A549 (cell line): ENCODE results near the gene PYGL. TPM values are rescaled to one million over a fixed set of nuclear protein-coding genes. Genes with fewer than 3 reads are reported as not detected.

Source experiments
- ATAC-seq, 2 experiments: fragments of 200-7000 bp in 1 of 2; fragments of >200 bp in 1 of 2; cut with Nextera tagmentation in 1 of 2; cut with Tn5 transposase in 1 of 2; 3 replicates each; pipeline versions ENCODE4 v1.8.0 to v1.9.1; 2018 to 2020; ENCODE audit warnings: mild to moderate bottlenecking in 1 of 2, moderate library complexity in 1 of 2
- CTCF ChIA-PET: fragments of 300-600 bp; sonication (Branson Sonifier 250); formaldehyde crosslinking; extraction: SDS; loops from one replicate; lab custom pipeline; 2021; ENCODE audit warnings: antibody characterized with exemption, inconsistent platforms; lab: Yijun Ruan, JAX
- POLR2A ChIA-PET: fragments of 350-600 bp; formaldehyde crosslinking; extraction: SDS; loops from one replicate; lab custom pipeline; 2021; ENCODE audit warnings: antibody characterized with exemption, inconsistent platforms; lab: Yijun Ruan, JAX
- DNase-seq, 2 experiments: peaks; one replicate each; pipeline versions ENCODE4 v3.0.0 to v3.0.0-alpha.2; 2011 to 2016; ENCODE audit warnings: low read depth in 1 of 2, low spot score in 1 of 2
- FAIRE-seq: peaks from 2 replicates; lab custom pipeline; 2011; peaks lifted over from hg19 to GRCh38; lab: Jason Lieb, UNC
- H3K27ac ChIP-seq, 2 experiments: fragments of >200 bp; sonication (Bioruptor Twin); formaldehyde crosslinking; 3 replicates each; pipeline ENCODE4 v1.5.1; 2016 to 2017
- H3K4me1 ChIP-seq: fragments of >200 bp; sonication (Bioruptor Twin); formaldehyde crosslinking; 3 replicates; pipeline ENCODE4 v1.6.1; 2016
- H3K4me2 ChIP-seq: fragments of >200 bp; sonication (Bioruptor Twin); formaldehyde crosslinking; 3 replicates; pipeline ENCODE4 v1.6.1; 2016
- H3K4me3 ChIP-seq: fragments of >200 bp; sonication (Bioruptor Twin); formaldehyde crosslinking; 3 replicates; pipeline ENCODE4 v1.5.1; 2016
- H3K9me3 ChIP-seq: fragments of >200 bp; sonication (Bioruptor Twin); formaldehyde crosslinking; 3 replicates; pipeline ENCODE4 v1.6.1; 2016
- FOSB ChIP-seq: fragments of 250-450 bp; sonication (Bioruptor Pico); IDR thresholded peaks from 2 replicates; pipeline ENCODE4 v1.5.0; 2020; ENCODE audit warnings: mild to moderate bottlenecking, moderate library complexity
- HOXA7 ChIP-seq: fragments of 250-450 bp; sonication (Bioruptor Pico); IDR thresholded peaks from 2 replicates; pipeline ENCODE4 v1.5.0; 2020; ENCODE audit warnings: mild to moderate bottlenecking, moderate library complexity
- HOXB5 ChIP-seq: fragments of 250-450 bp; sonication (Bioruptor Pico); IDR thresholded peaks from 2 replicates; pipeline ENCODE4 v1.5.0; 2020; ENCODE audit warnings: mild to moderate bottlenecking, moderate library complexity
- MAFK ChIP-seq: fragments of 450-650 bp; IDR thresholded peaks from 2 replicates; pipeline ENCODE4 v1.6.1; 2014; ENCODE audit not compliant: partially characterized antibody
- MAZ ChIP-seq: fragments of 150-350 bp; IDR thresholded peaks from 2 replicates; pipeline ENCODE4 v1.6.1; 2014; ENCODE audit warnings: antibody characterized with exemption, low read depth, low read length, borderline replicate concordance
- NR3C1 ChIP-seq: fragments of >200 bp; sonication (Bioruptor Twin); formaldehyde crosslinking; IDR thresholded peaks from 3 replicates; pipeline ENCODE4 v1.6.1; 2017
- POLR2A ChIP-seq: IDR thresholded peaks from 2 replicates; pipeline ENCODE4 v1.6.1; 2012; ENCODE audit warnings: mild to moderate bottlenecking, low read length
- RCOR1 ChIP-seq: fragments of 150-350 bp; IDR thresholded peaks from 2 replicates; pipeline ENCODE4 v1.6.1; 2014; ENCODE audit warnings: antibody characterized with exemption, low read length, low read depth
- RNF2 ChIP-seq: fragments of 200-600 bp; sonication (generic); IDR thresholded peaks from 2 replicates; pipeline ENCODE4 v1.6.1; 2016; ENCODE audit warnings: low read depth, mild to moderate bottlenecking, antibody characterized with exemption, moderate library complexity, borderline replicate concordance
- SMC3 ChIP-seq: fragments of >200 bp; sonication (Bioruptor Twin); formaldehyde crosslinking; IDR thresholded peaks from 3 replicates; pipeline ENCODE4 v1.6.1; 2018; ENCODE audit warnings: inconsistent platforms
- USF2 ChIP-seq: fragments of 450-650 bp; IDR thresholded peaks from 2 replicates; pipeline ENCODE4 v1.6.1; 2014; ENCODE audit warnings: antibody characterized with exemption
- ZC3H11A ChIP-seq: fragments of 450-650 bp; IDR thresholded peaks from 2 replicates; pipeline ENCODE4 v1.6.1; 2014; ENCODE audit warnings: antibody characterized with exemption, mild to moderate bottlenecking
- ZSCAN20 ChIP-seq: fragments of 250-450 bp; sonication (Bioruptor Pico); IDR thresholded peaks from 2 replicates; pipeline ENCODE4 v1.8.0; 2022; ENCODE audit warnings: mild to moderate bottlenecking, moderate library complexity
- WGBS: methylation state at CpG from one replicate; pipeline ENCODE4 v1.1.6; 2017; ENCODE audit errors: missing lambda C conversion rate; 5-methylcytosine and 5-hydroxymethylcytosine counted together
- polyA plus RNA-seq, 4 experiments: library from polyadenylated mRNA; depleted of rRNA in 3 of 4; stranded (reverse); fragments of >200 nt; fragmentation: RNase III in 1 of 4; extraction: RNeasy Plus Mini Kit Qiagen cat#74134 plus additional on column Dnase treatment in 1 of 4; gene quantifications; 2 replicates in 3 of 4; 3 replicates in 1 of 4; pipeline ENCODE4 v1.2.3, GENCODE V29; 2011 to 2017
- TF ChIP-seq, protein P1 (sequence below): fragments of 250-450 bp; sonication (Bioruptor Pico); IDR thresholded peaks from 2 replicates; pipeline ENCODE4 v1.5.0; 2021; ENCODE audit warnings: mild to moderate bottlenecking, moderate library complexity, borderline replicate concordance
- TF ChIP-seq, protein P2 (sequence below): fragments of >200 bp; sonication (Bioruptor Twin); formaldehyde crosslinking; IDR thresholded peaks from 3 replicates; pipeline ENCODE4 v1.5.1; 2016
- TF ChIP-seq, protein P3 (sequence below): IDR thresholded peaks from 2 replicates; pipeline ENCODE4 v1.6.1; 2012

Gene PYGL
- polyA plus RNA-seq, 2 of the 4 experiments (the other 2 are of a cell fraction) = 112 to 122 TPM

GRCh38 chr14:50871914-50872732, 72.2 kb downstream of the PYGL start, which contains the start of gene ABHD12B (continued):
- TF ChIP-seq, protein P1, sequence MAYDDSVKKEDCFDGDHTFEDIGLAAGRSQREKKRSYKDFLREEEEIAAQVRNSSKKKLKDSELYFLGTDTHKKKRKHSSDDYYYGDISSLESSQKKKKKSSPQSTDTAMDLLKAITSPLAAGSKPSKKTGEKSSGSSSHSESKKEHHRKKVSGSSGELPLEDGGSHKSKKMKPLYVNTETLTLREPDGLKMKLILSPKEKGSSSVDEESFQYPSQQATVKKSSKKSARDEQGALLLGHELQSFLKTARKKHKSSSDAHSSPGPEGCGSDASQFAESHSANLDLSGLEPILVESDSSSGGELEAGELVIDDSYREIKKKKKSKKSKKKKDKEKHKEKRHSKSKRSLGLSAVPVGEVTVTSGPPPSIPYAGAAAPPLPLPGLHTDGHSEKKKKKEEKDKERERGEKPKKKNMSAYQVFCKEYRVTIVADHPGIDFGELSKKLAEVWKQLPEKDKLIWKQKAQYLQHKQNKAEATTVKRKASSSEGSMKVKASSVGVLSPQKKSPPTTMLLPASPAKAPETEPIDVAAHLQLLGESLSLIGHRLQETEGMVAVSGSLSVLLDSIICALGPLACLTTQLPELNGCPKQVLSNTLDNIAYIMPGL (CRISPR knock-in tag) = no peak

- WGBS = 70% methylated on average over 5 of the region's 5 CpGs
- FAIRE-seq = no peak
- POLR2A ChIA-PET = no interaction called here
Measured at GRCh38 chr14:50871228-50871627, 73.1 kb downstream of the PYGL start.

DNA sequence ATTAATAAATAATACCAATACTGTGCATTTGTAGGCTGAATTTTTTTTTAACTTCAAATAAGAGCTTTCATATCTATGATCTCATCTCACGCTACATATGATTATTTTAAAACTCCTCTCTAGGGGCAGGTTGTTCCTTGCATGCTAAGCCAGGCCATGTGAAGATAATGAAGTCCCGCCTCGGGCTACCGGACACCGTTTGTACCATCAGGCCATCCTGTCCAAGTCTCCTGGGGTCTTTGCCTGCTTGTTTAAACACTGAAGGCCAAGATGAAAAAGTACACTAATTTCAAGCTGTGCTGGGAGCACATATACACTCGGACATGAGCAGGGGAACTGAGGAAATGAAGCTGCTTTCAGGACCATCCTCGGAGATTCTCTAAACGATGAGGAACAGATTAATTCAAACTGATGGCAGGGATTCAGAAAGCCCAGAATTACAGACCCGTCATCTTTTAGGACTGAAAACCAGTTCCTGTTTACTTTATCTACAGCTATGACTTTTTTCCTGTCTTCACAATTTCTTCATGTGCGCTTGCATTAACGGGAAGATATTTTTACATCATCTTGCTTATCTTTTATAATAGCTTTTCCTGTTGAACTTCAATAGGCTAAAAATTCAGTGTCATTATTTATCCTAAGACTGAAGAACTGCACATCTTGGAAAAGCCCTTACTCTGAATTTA, 78.7 kb downstream of the PYGL start:
- FAIRE-seq (no peak), DNase-seq (no peak), ATAC-seq (no peak)
- POLR2A ChIA-PET = no interaction called here
- CTCF ChIA-PET = interaction anchor here (0.9 to 1.5 kb wide), 3 partner anchors 10 to 88 kb away, joined by 3 to 5 read pairs (median 3); no protein-coding TSS in a partner anchor
- H3K9me3 ChIP-seq = no peaks in the 10 kb centered on the region
- no peak overlapping the region for H3K27ac ChIP-seq
- no peak overlapping the region for H3K4me3 ChIP-seq
- no peak overlapping the region for H3K4me2 ChIP-seq
- 68% methylated on average over 11 of the region's 11 CpGs for WGBS
- no peaks in the 10 kb centered on the region for H3K4me1 ChIP-seq
- no peak for TF ChIP-seq ZSCAN20 (CRISPR knock-in tag)
- TF ChIP-seq FOSB = no peak
- no peak for TF ChIP-seq USF2
- no peak for TF ChIP-seq HOXB5 (CRISPR knock-in tag)
- no peak for TF ChIP-seq SMC3

More at GRCh38 chr14:50871228-50871627, 73.1 kb downstream of the PYGL start:
- no peak overlapping the region for H3K4me2 ChIP-seq
- no peak for ATAC-seq
- no peaks in the 10 kb centered on the region for H3K4me1 ChIP-seq
- H3K27ac ChIP-seq = no peak overlapping the region
- CTCF ChIA-PET = interaction anchor here (1.1 to 3.7 kb wide), 3 partner anchors 10 to 35 kb away, joined by 4 to 21 read pairs (median 4); no protein-coding TSS in a partner anchor
- no peaks in the 10 kb centered on the region for H3K9me3 ChIP-seq
- TF ChIP-seq, protein P2, sequence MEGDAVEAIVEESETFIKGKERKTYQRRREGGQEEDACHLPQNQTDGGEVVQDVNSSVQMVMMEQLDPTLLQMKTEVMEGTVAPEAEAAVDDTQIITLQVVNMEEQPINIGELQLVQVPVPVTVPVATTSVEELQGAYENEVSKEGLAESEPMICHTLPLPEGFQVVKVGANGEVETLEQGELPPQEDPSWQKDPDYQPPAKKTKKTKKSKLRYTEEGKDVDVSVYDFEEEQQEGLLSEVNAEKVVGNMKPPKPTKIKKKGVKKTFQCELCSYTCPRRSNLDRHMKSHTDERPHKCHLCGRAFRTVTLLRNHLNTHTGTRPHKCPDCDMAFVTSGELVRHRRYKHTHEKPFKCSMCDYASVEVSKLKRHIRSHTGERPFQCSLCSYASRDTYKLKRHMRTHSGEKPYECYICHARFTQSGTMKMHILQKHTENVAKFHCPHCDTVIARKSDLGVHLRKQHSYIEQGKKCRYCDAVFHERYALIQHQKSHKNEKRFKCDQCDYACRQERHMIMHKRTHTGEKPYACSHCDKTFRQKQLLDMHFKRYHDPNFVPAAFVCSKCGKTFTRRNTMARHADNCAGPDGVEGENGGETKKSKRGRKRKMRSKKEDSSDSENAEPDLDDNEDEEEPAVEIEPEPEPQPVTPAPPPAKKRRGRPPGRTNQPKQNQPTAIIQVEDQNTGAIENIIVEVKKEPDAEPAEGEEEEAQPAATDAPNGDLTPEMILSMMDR = no peak
- TF ChIP-seq RNF2 = no peak
- no peak for TF ChIP-seq ZC3H11A
- TF ChIP-seq ZSCAN20 (CRISPR knock-in tag) = no peak
- TF ChIP-seq, protein P3, sequence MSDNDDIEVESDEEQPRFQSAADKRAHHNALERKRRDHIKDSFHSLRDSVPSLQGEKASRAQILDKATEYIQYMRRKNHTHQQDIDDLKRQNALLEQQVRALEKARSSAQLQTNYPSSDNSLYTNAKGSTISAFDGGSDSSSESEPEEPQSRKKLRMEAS = no peak
- TF ChIP-seq RCOR1 = no peak
- TF ChIP-seq MAFK = no peak
- TF ChIP-seq SMC3 = no peak
- no peak for TF ChIP-seq HOXA7
- TF ChIP-seq NR3C1 = no peak
- no peak for TF ChIP-seq POLR2A
- no peak for TF ChIP-seq MAZ
- no peak overlapping the region for H3K4me3 ChIP-seq
- DNase-seq = no peak
